Measurements from ENCODE around the gene ZSWIM7.

GRCh38 chr17:15934866-15935265 is 64.6 kb downstream of the ZSWIM7 start:
- TF ChIP-seq POLR2A (IDR thresholded peaks at IDR 0.05) (no peak), CTCF (IDR thresholded peaks at IDR 0.05) (no peak)
